ENCODE results near the gene ALDH16A1. TPM values are rescaled to one million over a fixed set of nuclear protein-coding genes. Genes with fewer than 3 reads are reported as not detected.
A peak's percentile ranks its signal among the peaks of the same experiment; 100 is the strongest.

Gene ALDH16A1
- total RNA-seq (2014; rRNA removed; shearing (Covaris generic)): 50.9 and 65.6 TPM in 2 replicates

- in situ Hi-C loops (cut with HindIII; ENCODE audit: low sequenced_read_pairs): no loop called here
- peak; percentile 98 for DNase-seq (ENCODE audit: low spot score)
Measured at GRCh38 chr19:49453013-49453756, at the start of gene ALDH16A1. Gene ALDH16A1 (plus strand): TSS chr19:49453225. CDS start chr19:49453332, 107 bp downstream.

GRCh38 chr19:49403404-49404187 is 49.4 kb upstream of the ALDH16A1 start:
- peak; percentile 32 for DNase-seq (ENCODE audit: low spot score)
- in situ Hi-C loops (cut with HindIII; ENCODE audit: low sequenced_read_pairs): no loop called here

- no peak for DNase-seq (ENCODE audit: low spot score)
Measured at GRCh38 chr19:49407079-49407478, 45.9 kb upstream of the ALDH16A1 start.

GRCh38 chr19:49407482-49408015 is 45.5 kb upstream of the ALDH16A1 start:
- DNase-seq (ENCODE audit: low spot score): no peak
- in situ Hi-C loops (cut with HindIII; ENCODE audit: low sequenced_read_pairs): no loop called here

More at GRCh38 chr19:49407079-49407478, 45.9 kb upstream of the ALDH16A1 start:
- in situ Hi-C loops (cut with HindIII; ENCODE audit: low sequenced_read_pairs): no loop called here

- in situ Hi-C loops (cut with HindIII; ENCODE audit: low sequenced_read_pairs): no loop called here
- no peak for DNase-seq (ENCODE audit: low spot score)
Measured at GRCh38 chr19:49408816-49409440, 44.1 kb upstream of the ALDH16A1 start.

GRCh38 chr19:49409441-49410029 is 43.5 kb upstream of the ALDH16A1 start:
- DNase-seq (ENCODE audit: low spot score): no peak
- in situ Hi-C loops (cut with HindIII; ENCODE audit: low sequenced_read_pairs): no loop called here

- no peak for DNase-seq (ENCODE audit: low spot score)
- in situ Hi-C loops (cut with HindIII; ENCODE audit: low sequenced_read_pairs): no loop called here
Measured at GRCh38 chr19:49411681-49412326, 41.2 kb upstream of the ALDH16A1 start.

GRCh38 chr19:49413348-49413747 is 39.7 kb upstream of the ALDH16A1 start:
- DNase-seq (ENCODE audit: low spot score): no peak
- in situ Hi-C loops (cut with HindIII; ENCODE audit: low sequenced_read_pairs): no loop called here

GRCh38 chr19:49414256-49414655 is 38.8 kb upstream of the ALDH16A1 start:
- no peak for DNase-seq (ENCODE audit: low spot score)
- in situ Hi-C loops (cut with HindIII; ENCODE audit: low sequenced_read_pairs): no loop called here

- DNase-seq (ENCODE audit: low spot score): no peak
- in situ Hi-C loops (cut with HindIII; ENCODE audit: low sequenced_read_pairs): no loop called here
Measured at GRCh38 chr19:49415102-49415809, 37.8 kb upstream of the ALDH16A1 start.

- no peak for DNase-seq (ENCODE audit: low spot score)
- in situ Hi-C loops (cut with HindIII; ENCODE audit: low sequenced_read_pairs): no loop called here
Measured at GRCh38 chr19:49415810-49416200, 37.2 kb upstream of the ALDH16A1 start.

- in situ Hi-C loops (cut with HindIII; ENCODE audit: low sequenced_read_pairs): no loop called here
- no peak for DNase-seq (ENCODE audit: low spot score)
Measured at GRCh38 chr19:49417088-49417487, 35.9 kb upstream of the ALDH16A1 start.

- in situ Hi-C loops (cut with HindIII; ENCODE audit: low sequenced_read_pairs): no loop called here
- no peak for DNase-seq (ENCODE audit: low spot score)
Measured at GRCh38 chr19:49418511-49418910, 34.5 kb upstream of the ALDH16A1 start.

- in situ Hi-C loops (cut with HindIII; ENCODE audit: low sequenced_read_pairs): no loop called here
- no peak for DNase-seq (ENCODE audit: low spot score)
Measured at GRCh38 chr19:49419173-49419572, 33.9 kb upstream of the ALDH16A1 start.

- in situ Hi-C loops (cut with HindIII; ENCODE audit: low sequenced_read_pairs): no loop called here
- no peak for DNase-seq (ENCODE audit: low spot score)
Measured at GRCh38 chr19:49420227-49420626, 32.8 kb upstream of the ALDH16A1 start.

- peak; percentile 93 for DNase-seq (ENCODE audit: low spot score)
- in situ Hi-C loops (cut with HindIII; ENCODE audit: low sequenced_read_pairs): no loop called here
Measured at GRCh38 chr19:49421039-49421877, 31.8 kb upstream of the ALDH16A1 start.

- in situ Hi-C loops (cut with HindIII; ENCODE audit: low sequenced_read_pairs): no loop called here
- DNase-seq (ENCODE audit: low spot score): no peak
Measured at GRCh38 chr19:49421878-49422202, 31.2 kb upstream of the ALDH16A1 start.
